Kidney capillary endothelial cell (primary cell): ENCODE measurements around the gene ZNRF2.
"Not testable (repeated sequence)": the region's sequence is repeated elsewhere in the genome, so short reads cannot be mapped to it uniquely, and the experiment has no call there.

Experiments
- DNase-seq: peaks from one replicate; pipeline ENCODE4 v3.0.0-alpha.2; 2018; ENCODE audit warnings: low spot score

Gene ZNRF2

DNA sequence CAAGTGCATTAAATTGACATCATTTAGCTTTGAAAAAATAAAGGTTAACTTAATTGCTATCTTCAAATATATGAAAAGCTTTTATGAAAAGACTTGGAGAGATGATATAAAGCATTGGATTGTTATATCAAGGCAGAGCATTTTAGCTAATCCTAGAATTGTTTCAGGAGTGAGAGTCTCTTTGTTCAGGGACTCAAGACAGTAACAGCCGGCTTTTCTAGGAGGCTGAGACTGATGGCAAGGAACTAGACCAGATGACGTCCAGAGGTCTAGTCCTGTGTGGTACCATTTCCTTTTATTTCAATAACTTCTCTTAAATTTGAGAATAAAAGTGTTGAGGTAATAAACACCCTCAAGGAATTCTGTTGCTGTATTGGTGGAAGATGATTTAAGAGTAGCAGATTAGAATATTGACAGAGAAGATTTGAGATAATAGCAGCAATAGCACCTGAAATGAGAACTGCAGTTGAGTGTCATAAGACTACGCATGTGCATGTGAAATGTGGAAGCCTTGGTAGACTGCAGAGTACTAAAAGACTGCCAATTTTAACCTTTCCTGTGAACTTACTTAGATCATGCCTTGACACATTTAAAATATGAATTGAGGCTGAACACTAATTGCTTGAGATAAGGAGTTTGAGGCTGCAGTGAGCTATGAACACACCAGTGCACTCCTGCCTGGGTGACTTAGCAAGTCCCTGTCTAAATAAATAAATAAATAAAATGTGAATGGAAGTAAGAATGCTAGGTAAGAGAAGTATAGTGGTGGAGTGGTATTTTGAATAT is 79.6 kb downstream of the ZNRF2 start:
- no peak for DNase-seq

DNA sequence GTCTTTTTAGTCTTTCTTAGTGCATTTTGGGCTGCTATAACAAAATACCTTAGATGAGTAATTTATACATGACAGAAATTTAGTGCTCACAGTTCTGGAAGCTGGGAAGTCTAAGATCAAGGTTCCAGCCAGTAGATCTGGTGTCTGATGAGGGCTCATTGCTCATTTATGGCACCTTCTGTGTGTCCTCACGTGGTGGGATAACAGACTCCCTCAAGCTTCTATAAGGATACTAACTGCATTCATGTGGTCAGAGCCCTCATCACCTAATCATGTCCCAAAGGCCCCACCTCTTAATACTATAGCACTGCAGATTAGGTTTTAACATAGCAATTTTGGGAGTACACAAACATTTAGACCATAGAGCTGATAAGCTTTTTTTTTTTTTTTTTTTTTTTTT is 80.4 kb downstream of the ZNRF2 start:
- no peak for DNase-seq

DNA sequence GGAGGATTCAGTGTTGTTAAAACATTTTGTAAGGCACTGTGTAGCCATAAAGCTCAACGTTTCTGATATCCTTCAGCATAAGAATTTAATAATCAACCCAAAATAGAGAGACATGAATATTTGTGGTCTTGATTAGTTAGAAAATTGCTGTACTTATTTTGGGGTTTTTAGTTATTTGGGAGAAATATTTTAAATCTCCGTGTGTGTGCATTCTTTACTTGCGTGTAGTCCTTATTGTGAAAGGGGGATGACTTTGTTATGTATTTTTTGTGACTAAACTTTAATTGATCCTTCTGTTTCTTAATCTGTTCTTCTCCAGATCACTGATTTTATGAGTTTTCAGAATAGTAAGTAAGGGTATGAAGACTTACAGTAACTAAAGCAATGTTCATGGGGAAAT is 81.2 kb downstream of the ZNRF2 start:
- no peak for DNase-seq

GRCh38 chr7:30366606-30367005 is 82.2 kb downstream of the ZNRF2 start:
- DNase-seq, result no peak

DNA sequence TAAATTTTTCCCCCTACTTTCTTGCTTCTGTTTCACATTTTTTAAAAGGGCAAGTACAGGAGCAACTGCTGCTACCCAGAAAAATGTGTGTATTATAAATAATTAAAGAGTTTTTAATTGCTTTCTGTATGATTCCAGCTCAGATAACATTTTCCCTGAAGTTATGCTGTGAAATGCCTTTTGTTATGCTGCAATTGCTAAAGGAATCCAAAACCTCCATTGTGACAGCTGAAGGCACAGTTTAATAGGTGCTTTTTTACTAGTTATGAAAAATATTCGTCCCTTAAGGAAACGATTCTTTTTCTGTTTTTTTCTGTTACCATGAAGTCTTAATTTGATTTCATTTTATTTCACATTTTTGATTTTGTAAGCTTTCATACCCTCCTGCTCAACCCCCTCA is 83.2 kb downstream of the ZNRF2 start:
- no peak for DNase-seq

DNA sequence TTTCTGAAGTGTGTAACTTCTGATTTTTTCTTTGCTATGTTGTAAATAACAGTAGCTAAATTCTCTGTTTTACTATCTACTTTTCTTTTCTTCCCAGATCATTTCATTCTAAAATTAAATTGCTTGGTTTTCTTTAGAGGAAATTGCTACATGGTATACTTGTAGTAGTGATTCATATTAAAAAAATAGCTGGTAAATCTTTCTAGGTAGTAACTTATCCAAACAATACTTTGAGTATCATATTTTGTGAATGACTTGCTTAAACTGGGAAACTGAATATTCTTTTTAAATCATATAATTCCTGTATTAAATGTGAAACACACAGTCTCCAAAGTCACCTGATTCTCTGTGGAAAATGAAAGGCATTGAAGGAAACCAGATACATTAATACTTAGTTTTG is 85.5 kb downstream of the ZNRF2 start:
- DNase-seq, result no peak

GRCh38 chr7:30371321-30371720 is 86.9 kb downstream of the ZNRF2 start:
- DNase-seq, result no peak

DNA sequence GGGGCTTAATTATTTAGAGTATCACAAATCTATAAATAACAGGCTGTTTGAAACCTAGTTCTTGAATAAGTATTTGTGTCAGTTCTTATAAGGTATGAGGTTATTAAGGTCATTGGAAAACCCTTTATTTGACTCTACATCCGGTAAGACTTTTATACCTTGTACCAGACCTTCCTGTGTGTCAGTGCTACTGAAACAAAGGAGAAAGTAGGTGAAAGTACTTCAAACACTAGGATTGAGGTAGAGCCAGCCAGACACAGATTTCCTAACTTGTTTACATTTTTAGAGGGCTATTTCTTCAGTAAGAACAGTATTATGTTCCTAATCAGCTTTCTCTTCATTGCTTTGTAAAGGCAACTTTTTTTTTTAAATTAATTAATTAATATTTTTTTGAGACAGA is 93.9 kb downstream of the ZNRF2 start:
- no peak for DNase-seq

DNA sequence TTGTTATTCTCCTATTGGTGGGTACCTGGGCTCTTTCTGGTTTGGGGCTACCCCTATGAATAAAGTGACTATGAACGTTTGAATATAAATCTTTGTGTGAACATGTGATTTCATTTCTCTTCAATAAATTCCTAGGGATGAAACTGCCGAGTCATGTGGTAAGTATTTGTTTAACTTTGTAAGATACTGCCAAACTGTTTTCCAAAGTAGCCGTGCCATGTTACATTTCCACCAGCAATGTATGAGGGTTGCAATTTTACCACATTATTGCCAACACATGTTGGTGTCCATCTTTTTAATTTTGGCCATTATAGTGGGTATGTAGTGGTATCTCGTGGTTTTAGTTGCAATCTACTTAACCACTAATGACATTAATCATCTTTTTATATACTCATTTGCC is 94.7 kb downstream of the ZNRF2 start:
- no peak for DNase-seq

GRCh38 chr7:30379741-30380140 is 95.3 kb downstream of the ZNRF2 start:
- DNase-seq, result no peak

DNA sequence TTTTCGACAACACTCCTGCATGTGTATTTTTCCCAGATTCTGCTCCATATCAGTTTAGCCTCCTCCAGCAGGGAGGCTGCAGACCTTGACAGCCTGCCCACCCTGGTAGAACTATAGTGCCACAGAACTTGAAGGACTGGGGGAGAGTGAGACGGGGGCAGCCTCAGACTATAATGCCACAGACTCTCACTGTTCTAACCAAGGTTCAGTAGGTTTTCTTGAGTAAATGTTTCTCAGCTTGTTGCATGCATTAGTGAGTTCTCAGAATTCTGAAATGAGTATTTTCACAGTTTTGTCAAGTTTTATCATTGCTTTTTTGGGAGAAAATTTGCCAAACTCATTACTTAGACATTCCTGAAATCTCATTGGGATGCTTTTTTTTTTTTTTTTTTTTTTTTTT is 95.9 kb downstream of the ZNRF2 start:
- no peak for DNase-seq

GRCh38 chr7:30380824-30381223 is 96.4 kb downstream of the ZNRF2 start:
- DNase-seq, result not testable (repeated sequence)

DNA sequence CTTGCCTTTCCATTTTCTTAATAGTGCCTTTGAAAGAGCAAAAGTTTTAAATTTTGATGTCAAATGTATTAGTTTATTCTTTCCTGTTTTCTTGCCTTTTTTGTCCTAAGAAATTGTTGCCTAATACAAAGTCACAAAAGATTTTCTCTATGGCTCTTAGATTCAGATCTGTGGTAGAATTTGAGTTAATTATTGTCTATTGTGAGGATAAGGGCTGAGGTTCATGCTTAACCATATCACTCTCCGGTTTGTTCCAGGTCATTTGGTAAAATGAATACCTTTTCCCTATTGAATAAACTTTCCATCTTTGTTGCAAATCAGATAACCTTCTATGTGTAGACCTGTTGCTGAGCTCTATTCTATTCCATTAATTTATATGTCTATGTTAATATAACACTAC is 98.2 kb downstream of the ZNRF2 start:
- no peak for DNase-seq

- DNase-seq, result no peak
Measured at GRCh38 chr7:30389791-30390190, 105.4 kb downstream of the ZNRF2 start.

DNA sequence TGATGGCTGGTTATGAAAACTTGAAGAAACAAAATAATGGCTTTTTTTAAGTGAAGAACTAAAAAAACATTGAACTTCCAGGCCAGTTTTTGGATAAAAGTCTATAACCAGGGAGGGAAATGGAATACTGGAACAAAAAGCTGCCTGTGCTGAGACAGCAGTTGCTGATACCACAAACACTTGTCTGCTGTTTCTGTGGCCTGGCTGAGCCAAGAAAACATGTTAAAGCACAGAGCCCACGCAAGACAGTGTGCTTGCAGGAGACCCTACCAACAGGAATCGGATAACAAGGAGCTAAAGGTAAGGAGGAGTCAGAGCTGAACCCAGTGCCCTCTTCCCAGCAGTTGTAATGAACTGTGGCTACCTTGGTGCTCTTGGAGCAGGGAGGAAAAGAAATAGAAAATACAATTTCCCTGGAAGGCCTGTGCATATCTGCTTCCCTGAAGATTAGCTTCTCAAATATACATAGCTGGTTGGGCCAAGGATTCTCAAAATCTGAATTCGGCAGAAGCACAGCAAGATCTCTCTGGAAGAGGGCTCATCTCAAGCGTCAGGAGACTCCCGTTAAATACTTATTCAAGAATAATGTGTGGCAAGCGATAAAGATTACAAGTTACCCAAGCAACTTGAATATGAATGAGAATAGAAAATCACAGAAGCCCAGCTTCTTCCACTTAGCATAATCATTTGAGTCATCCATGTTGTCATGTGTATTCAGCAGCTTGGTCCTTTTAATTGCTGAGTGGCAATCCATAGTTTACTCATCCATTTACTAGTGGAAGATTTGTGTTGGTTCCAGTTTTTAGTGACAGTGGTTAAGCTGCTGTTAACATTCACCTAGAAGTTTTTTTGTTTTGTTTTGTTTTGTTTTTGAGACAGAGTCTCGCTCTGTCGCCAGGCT is 106.6 kb downstream of the ZNRF2 start:
- DNase-seq, result no peak

DNA sequence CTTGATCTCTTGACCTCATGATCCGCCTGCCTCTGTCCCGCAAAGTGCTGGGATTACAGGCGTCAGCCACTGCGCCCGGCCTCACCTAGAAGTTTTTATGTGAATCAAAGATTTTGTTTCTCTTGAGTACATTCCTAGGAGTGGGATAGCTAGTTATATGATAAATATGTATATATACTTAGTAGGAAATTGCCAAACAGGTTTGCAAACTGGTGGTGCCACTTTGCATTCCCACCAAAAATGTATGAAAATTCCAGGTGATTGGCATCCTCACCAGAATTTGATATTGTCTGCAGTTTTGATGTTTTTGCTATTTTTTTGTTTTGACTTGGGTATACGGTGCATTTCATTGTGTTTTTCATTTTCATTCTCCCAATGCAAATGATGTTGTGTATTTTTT is 107.4 kb downstream of the ZNRF2 start:
- no peak for DNase-seq

- no peak for DNase-seq
Measured at GRCh38 chr7:30395676-30396075, 111.3 kb downstream of the ZNRF2 start.

GRCh38 chr7:30396389-30396788 is 112.0 kb downstream of the ZNRF2 start:
- DNase-seq, result no peak

DNA sequence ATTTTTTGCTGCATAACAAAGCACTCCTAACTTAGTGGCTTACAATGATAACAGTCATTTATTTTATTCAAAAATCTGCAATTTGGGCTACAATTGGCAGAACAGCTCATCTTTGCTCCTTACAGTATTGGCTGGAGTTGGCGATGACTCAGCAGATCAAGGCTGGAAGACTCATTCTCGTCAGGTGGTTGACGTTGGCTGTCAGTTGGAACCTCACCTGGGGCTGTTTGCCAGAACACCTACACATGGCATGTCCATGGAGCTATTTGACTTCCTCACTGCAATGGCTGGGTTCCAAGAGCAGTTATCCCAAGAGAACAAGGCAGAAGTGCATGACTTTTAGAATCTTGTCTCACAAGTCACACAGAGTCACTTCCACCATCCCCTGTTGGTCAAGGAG is 119.1 kb downstream of the ZNRF2 start:
- DNase-seq, result no peak

- no peak for DNase-seq
Measured at GRCh38 chr7:30405179-30405578, 120.8 kb downstream of the ZNRF2 start.

DNA sequence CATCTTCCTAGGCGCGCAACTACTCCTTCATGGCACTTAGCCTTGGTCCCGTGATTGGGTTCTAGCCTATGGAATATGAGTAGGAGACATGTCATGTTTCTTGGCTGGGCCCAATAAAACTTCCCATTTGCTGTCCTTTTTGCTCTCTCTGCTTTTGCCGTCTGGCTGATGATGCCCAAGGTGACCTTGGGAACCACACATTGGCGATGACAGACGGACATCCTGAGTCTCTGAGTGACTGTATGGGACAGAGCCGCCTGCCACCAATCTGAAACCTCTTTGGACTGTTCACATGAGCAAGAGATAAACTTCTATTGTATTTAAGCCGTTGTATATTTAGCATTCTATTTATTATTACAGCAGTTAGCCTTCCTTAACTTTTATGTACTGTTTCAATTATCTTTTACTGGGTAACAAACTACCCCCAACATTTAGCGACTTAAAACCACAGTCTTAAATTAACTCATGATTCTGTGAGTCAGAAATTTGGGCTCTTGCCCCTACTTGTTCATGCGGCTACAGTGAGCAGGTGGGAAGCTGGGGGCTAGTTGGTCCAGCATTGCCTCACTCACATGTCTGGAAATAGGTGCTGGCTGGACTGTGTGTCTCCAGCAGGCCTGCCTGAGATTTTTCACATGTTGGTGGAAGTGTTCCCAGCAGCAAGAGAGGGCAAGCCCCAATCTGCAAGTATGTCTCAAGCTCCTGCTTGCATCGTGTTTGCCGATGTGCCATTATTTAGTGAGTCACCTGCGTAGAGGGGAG is 122.4 kb downstream of the ZNRF2 start:
- no peak for DNase-seq

- no peak for DNase-seq
Measured at GRCh38 chr7:30411173-30411572, 126.8 kb downstream of the ZNRF2 start.

DNA sequence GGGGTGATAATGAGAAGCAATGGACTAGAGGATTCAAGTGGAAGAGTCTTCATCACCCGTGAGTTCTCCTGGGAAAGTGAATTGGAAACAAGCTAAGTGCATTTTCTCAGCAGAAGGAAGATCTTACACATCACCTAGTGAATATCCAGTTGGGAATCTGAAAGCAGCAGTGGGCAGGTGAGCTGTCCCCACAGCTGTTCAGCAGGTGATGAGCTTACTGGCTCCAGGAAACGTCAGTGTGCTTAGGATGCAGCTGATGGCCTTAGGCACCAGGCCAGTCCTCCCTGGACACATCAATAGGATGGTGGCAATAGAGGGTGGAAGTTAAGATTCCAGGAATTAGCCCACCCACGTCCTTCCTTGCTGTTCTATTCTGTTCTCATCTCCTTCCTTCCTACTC is 127.5 kb downstream of the ZNRF2 start:
- DNase-seq, result no peak
